GM15510 (cell line): ENCODE results near the gene CDR2L.

Experiments used
- POLR2A ChIP-seq: IDR thresholded peaks from 3 replicates; pipeline ENCODE4 v1.6.1; 2011; ENCODE audit warnings: borderline replicate concordance; ENCODE audit not compliant: insufficient read length; ENCODE audit errors: extremely low read depth

The CDR2L gene

DNA sequence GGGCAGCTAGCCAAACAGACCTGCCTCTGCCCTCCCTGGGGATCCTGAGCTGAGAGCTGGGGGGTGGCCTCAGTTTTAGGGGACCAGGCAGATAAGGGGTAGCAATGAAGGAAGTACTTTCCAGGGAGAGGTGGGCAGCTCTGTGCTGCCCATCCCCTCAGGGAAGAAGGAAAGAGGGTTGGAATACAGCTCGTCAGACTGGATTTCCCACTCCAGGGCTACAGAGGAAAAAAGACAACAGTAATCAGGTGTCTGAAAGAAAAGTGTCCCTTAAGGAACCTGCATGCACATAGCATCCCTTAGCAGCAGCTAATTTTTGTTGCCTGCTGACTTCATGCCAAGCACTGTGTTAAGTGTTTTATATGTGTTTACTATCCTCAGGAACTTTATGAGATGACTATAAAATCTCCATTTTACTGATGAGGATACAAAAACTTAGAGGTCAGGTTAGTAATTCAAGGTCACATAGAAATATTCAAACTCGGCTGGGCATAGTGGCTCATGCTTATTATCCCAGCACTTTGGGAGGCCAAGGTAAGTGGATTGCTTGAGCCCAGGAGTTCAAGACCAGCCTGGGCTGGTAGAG is 21.8 kb downstream of the CDR2L start:
- no peak for TF ChIP-seq POLR2A

DNA sequence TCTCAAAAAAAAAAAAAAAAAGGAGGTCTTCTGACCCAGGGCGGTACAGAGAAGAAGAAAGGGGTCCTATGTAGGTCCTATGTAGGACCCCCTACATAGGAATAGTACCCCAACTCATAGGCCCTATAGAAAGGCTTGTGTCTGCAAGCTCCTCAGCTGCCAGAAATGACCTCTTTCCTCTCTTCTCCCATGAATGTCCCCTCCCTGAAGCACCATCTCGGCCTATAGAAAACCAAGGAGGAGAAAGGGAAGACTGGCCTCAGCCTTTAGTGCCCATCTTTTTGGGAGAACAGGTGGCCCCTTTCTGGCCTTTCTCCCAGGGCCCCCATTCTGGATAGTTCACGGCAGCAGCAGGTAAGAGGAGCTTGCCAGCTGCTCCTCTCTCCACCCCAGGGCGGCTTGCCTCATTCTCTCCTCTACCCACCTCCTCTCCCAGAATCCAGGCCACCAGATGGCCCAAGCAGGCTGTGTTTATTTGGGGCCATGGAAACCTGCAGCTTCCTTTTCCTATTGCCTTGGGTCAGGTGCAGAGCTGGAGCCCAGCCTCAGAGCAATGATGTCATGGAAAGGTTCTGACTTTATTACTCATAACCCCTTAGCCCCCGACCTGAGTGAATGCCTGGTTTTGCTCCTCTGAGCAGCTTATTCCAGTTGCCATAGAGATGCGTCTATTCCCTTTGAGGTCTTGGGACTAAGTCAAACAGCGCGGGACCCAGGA is 23.4 kb downstream of the CDR2L start:
- TF ChIP-seq POLR2A: no peak

DNA sequence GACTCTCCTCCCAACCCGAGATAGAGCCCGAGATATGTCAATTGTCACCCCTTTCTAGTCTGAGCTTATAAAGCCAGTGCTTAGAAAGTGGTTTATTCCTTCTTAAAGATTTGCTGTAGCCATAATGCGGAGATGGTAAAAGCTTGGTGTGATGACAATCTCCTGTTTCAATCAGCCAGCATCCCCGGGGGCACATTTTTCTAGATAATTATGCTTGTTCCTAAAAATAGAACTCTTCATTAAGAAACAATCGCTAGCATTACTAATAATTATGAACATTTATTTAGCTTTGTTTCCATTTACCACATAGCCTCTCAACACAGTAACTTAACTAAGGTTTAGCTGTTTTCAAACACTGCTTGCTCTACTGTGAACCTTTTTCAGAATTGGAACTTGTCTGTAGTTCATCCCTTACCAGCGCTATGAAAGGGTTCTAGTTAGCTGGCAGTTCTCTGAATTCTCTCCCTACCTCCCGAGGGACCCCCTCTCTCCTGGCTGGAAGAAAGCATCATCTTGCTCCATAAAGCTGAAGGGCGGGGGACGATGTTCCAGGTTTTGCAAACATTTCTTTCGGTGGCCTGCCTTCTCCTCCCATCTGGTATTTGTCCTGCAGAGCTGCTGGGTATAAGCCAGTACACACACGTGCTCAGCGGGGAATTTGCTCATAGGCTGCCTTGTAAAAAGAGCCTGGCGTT is 24.1 kb downstream of the CDR2L start:
- no peak for TF ChIP-seq POLR2A

DNA sequence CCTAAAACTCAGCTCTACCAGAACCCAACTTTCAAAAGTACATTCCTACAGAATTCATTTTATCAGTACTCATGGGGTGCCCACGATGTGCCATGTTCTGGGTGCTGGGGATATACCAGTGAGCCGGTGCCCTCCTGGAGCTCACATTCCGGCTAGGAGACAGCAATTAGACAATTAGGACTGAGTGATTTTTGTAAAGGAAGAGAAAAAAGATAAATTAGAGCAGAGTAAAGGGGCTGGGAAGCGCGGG is 24.6 kb downstream of the CDR2L start:
- no peak for TF ChIP-seq POLR2A

DNA sequence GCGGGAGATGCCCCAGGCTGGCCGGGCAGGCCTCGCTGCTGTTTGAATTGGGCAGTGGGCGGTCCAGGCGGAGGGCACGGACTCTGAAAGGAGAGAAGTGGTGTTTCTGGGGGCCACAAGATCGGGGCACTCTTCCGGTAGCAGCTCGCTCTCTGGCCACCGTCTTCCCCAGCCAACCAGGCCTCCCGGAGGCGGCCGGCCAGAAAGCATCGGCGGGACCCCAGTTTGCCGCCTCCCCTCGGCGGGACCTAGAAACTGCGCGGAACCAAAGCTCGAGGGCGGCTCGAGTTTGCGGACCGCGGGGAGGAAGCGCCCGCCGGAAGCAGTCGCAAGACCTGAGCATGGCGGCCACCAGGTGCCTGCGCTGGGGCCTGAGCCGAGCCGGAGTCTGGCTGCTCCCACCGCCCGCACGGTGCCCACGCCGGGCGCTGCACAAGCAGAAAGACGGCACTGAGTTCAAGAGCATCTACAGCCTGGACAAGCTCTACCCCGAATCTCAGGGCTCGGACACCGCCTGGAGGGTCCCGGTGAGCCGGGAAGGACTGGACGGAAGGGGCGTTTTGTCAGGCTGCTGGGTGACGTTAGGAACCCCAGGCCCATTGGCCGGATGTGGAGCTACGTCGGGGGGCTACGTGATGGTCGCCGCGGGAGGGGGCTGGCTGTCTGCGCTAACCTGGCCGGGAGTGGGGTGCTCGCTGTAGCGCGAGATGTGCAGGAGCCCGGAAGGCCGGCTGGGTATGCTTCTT is 25.1 kb downstream of the CDR2L start, which contains the start of gene MRPL58:
TSS of gene MRPL58 (plus strand) at position 325 of the 746 bp plus-strand sequence. CDS start at position 342, 17 bp downstream.
- TF ChIP-seq POLR2A: peak; percentile 83

DNA sequence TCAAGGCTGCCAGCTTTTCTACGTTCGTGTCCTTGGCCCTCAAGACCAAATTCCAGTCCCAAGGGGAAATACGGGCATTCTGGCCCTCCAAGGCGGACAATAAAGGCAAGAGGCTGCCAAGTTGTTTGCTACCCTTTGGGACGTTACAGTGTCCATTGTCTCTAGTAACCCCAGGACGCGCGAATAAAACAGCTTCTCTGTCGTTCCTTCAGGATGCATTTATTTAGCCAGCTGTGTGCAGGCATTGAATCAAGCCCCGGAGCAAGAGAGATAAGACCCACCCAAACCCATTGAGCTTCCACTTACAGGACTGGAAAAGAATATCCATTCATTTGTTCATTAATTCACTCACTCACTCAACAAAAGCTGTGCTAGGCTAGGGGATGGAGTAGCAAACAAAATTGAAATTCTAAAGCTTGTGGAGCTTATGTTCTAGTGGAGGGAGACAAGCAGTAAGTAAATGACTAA is 25.7 kb downstream of the CDR2L start:
- TF ChIP-seq POLR2A: no peak

DNA sequence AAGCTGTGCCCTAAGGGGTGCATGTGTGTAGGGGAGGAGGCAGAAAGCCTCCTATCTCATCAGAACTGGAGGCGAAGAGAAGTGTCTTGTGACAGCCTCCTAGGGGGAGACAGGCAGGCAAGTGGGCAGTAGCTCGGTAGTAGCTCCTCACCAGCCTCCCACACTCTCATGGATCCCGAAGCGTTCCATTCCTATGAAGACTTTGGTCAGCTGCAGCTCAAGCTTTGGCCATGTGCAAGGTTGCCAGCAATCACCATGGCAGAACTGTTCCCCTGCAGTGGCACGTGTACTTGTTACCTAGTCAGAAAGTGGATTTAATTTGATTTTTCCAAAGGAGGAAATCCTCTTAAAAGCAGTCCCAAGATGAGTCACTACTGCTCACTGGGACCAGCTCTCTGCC is 31.7 kb downstream of the CDR2L start:
- no peak for TF ChIP-seq POLR2A

DNA sequence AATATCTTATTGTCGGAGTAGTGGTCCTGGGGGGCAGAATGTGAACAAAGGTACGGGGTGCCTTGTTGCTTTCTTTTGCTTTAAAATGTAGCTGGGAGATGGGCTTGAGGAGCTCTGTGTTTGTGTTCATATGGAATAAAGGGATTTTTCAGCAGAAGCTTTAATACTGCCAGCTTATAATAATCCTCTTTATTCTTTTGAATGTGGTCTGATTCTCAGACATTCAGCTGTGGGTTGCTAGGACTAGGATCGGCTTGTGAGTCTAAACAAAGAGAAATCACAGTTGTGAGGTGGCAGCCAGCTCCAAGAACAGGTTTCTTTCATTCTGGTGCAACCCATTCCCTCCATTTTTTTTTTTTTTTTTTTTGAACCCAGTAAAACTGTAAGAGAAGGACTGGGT is 32.3 kb downstream of the CDR2L start:
- no peak for TF ChIP-seq POLR2A

DNA sequence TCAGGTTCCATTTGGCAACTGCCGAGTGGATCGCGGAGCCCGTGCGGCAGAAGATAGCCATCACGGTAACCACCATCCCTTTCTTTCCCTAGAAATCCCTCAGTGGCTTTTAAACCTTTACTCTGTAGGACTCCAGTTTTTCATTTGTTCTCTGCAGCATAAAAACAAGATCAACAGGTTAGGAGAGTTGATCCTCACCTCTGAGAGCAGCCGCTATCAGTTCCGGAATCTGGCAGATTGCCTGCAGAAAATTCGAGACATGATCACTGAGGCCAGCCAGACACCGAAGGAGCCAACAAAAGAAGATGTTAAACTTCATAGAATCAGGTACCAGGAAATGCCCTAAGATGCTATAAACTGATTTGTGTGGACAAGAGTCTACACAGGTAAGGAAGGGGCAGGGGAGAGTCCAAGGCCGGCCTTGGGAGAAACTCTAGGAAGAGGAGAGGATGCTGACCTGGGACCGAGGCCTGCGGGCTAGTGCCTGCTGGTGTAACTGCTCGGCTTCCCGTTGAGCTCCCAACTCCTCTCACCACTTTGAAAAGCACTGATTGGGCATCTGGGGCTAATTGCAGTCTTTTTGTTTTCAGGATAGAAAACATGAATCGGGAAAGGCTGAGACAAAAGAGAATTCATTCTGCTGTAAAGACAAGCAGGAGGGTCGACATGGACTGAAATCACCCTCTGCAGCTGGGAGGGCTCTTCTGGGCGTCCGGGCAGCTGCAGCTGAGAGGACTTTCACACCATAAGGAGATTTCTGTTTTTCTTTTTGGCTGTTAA is 33.1 kb downstream of the CDR2L start:
- TF ChIP-seq POLR2A: no peak

DNA sequence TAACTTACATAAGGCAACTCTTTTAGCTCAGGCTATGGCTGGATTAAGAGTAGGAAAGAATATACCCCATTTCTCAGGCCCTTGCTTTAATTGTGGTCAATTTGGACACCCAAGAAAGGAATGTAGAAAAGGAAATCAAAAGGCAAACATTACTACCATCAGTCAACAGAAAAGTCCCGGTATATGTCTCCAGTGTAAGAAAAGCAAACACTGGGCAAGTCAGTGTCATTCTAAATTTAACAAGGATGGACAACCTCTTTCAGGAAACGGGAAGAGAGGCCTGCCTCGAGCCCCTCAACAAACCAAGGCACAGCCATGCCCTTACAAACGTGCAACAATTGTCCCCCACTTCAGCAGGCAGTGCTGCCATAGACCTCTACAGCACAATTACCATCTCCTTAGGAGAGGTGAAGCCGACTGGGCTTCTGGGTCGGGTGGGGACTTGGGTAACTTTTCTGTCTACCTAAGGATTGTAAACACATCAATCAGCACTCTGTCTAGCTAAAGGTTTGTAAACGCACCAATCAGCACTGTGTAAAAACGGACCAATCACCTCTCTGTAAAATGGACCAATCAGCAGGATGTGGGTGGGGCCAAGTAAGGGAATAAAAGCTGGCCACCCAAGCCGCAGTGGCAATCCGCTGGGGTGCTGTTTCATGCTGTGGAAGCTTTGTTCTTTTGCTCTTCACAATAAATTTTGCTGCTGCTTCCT is 37.4 kb downstream of the CDR2L start:
- TF ChIP-seq POLR2A: no peak

DNA sequence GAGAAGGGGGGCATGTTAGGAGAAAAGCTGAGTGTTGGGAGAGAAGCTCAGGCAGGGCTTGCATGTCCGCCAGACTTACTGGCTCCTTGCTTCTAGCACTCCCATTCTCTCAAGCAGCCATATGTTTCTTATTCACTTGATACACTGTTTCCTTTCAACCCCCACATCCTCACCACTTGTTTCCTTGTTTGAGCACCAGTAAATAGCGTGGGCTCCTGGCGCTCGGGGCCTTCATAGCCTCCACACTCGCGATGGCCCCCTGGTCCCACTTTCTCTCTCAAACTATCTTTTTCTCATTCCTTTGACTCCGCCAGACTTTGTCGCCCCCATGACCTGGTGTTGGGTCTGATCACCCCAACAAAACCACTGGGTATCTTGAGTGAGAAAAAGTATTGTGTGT is 42.7 kb downstream of the CDR2L start:
- TF ChIP-seq POLR2A: no peak

DNA sequence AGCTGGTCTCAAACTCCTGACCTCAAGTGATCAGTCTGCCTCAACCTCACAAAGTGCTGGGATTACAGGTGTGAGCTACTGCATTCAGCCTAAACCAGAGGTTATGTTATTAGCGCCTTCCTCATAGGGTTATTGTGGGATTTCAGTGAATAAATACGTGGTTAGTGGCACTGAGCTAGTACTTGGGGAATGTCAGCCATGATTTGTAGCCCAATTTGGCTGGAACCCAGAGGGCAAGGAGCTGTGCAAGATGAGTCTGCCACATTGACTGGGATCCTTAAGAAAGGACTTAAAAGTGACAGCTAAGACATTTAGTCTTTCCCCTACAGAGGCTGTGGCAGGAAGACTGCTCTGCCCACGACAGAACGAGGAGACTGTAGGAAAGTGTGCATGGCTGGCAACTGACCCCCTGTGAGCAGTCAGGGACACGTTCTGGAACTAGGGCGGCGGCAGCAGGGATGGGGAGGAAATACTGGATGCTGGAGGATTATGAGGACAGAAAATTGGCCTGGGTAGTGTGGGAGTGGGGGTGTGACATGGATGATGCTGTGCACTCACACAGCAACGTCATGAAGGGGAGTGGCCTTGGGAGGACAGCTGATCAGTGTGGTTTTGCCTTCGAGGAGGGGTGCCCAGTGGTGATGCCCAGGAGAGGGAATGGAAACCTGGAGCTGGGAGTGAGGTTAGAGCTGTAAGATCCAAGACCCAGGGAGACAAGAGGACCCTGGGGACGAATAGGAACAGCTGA is 44.7 kb downstream of the CDR2L start:
- no peak for TF ChIP-seq POLR2A

DNA sequence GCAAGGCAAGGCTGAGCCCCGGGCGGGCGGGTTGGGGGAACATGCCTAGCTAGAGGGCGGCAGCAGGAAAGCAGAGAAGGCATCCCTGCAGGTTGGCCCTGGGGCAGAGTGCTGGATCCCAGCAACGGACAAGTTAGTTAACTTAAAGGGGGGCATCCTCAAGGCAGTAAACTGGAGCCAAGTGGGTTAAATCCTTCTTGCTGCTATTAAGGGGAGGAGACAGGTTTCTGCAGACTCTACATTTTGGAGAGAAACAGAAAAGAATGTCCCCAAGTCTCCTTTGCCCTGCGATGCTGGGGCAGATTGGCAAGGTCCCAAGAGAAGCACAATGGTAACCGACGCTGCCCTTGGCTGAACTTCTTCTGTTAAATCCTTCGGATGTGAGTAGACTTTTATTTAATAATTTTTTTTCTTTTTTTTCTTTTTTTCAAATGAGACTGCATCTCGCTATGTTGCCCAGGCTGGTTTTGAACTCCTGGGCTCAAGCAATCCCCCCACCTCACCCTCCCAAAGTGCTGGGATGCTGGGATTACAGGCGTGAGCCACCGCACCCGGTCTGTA is 45.4 kb downstream of the CDR2L start:
- no peak for TF ChIP-seq POLR2A
